Stimulated activated naive B cell treated with anti-CD40 and anti-IgM and Interleukin-4, amounts not matched to agents 10 μg/mL and 1 μg/mL and 100 μg/mL, for 72 hours (primary cell): ENCODE data around the gene HBA2.
A peak's percentile ranks its signal among the peaks of the same experiment; 100 is the strongest.
"Not testable (repeated sequence)": the region's sequence is repeated elsewhere in the genome, so short reads cannot be mapped to it uniquely, and the experiment has no call there.

Experiments used
- ATAC-seq, 2 donors: fragments of 150-1000 bp; cut with Tn5 transposase; replicated peaks; 2 replicates each; pipeline ENCODE4 v1.10.0; 2021; ENCODE audit warnings: moderate library complexity in 1 of 2
- DNase-seq: peaks from one replicate; pipeline ENCODE4 v3.0.0; 2021
- H3K27ac Mint-ChIP-seq: one replicate; pipeline ENCODE4 v1.8.0; 2022; ENCODE audit warnings: mild to moderate bottlenecking, mixed read lengths
- H3K27me3 Mint-ChIP-seq, 2 donors: one replicate each; pipeline ENCODE4 v1.8.0; 2022; ENCODE audit warnings: mixed read lengths in 2 of 2
- H3K36me3 Mint-ChIP-seq, 2 donors: one replicate each; pipeline ENCODE4 v1.8.0; 2022; ENCODE audit warnings: mixed read lengths in 2 of 2, mild to moderate bottlenecking in 1 of 2
- H3K4me1 Mint-ChIP-seq, 2 donors: one replicate each; pipeline ENCODE4 v1.8.0; 2022; ENCODE audit warnings: mixed read lengths in 2 of 2, mild to moderate bottlenecking in 1 of 2
- H3K4me3 Mint-ChIP-seq, 2 donors: one replicate each; pipeline ENCODE4 v1.8.0; 2022; ENCODE audit warnings: mild to moderate bottlenecking in 2 of 2, mixed read lengths in 2 of 2, moderate library complexity in 1 of 2
- H3K9me3 Mint-ChIP-seq, 2 donors: one replicate each; pipeline ENCODE4 v1.8.0; 2022; ENCODE audit warnings: mixed read lengths in 2 of 2, mild to moderate bottlenecking in 1 of 2

The HBA2 gene

DNA sequence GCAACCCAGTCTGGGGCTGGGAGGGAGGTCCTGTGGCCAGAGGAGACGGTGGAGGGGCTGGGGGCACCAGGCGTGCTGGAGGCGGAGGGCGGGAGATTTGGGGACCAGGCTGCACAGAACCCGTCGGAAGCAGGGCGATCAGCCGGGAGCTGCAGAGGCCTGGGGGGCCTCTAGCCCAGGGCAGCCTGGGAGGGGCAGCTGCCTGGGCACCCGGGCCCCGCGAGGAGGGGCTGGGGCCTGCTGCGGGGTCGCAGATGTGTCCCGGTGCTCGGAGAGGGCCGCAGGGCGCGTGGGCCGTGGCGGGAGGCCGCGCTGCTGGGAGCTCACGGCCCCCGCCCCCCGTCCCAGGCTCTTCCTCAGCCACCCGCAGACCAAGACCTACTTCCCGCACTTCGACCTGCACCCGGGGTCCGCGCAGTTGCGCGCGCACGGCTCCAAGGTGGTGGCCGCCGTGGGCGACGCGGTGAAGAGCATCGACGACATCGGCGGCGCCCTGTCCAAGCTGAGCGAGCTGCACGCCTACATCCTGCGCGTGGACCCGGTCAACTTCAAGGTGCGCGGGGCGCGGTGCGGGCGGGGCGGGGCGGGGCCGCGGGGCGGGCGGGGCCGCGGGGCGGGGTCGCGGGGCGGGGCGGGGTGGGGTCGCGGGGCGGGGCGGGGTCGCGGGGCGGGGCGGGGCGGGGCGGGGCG, 8.4 kb upstream of the HBA2 start:
- Mint-ChIP-seq H3K4me1 (peaks cover 3 to 19% of the 10 kb centered on the region in 2 donors), H3K27me3 (peaks cover 51 to 64% of the 10 kb centered on the region in 2 donors)
- not testable (repeated sequence) for H3K36me3 Mint-ChIP-seq, H3K4me3 Mint-ChIP-seq, H3K9me3 Mint-ChIP-seq, DNase-seq, H3K27ac Mint-ChIP-seq
- ATAC-seq: peak; percentile 45 to 59

- H3K27ac Mint-ChIP-seq: no peak overlapping the region
- peaks cover 3 to 19% of the 10 kb centered on the region in 2 donors for H3K4me1 Mint-ChIP-seq
- no peaks in the 10 kb centered on the region for H3K36me3 Mint-ChIP-seq
- DNase-seq: no peak
- peak in 1 of 2 donors; percentile 31 for ATAC-seq
- no peaks in the 10 kb centered on the region for H3K9me3 Mint-ChIP-seq
- peak overlapping the region; percentile 39 to 78 for H3K4me3 Mint-ChIP-seq
- H3K27me3 Mint-ChIP-seq: peaks cover 44 to 65% of the 10 kb centered on the region in 2 donors
Observed at GRCh38 chr16:164827-165538, 7.7 kb upstream of the HBA2 start.

DNA sequence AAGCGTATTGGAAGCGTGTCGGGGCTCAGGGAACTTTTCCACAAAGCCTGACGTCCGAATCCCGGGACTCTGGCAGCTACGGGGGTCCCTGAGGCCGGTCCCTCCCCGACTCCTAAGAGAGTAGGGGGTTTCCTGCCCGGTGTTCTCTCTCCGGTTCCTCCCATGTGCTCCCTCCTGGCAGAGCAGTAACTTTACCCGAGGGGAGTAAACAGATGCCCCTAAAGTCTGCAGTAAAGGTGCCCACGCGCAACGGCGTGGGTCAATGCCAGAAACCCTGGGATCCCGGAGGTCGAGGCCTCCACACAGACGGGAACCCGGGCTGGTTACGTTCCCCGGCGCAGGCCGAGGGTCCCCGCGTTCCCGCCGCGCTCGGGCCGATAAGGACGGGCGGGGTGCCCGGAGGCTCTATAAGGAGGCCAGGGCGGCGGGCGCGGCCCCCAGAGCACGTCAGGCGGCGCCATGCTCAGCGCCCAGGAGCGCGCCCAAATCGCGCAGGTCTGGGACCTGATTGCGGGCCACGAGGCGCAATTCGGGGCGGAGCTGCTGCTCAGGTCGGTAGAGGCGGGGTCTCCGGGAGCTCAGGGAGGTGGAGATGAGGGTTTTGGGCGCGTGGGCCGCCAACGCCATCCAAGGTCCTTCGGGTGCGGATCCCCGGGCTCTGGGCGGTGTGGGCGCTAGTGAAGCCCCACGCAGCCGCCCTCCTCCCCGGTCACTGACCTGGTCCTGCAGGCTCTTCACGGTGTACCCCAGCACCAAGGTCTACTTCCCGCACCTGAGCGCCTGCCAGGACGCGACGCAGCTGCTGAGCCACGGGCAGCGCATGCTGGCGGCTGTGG, 6.9 kb upstream of the HBA2 start, which contains the start of gene HBM:
Gene HBM (plus strand): TSS at position 440 of the 836 bp plus-strand sequence. CDS start 20 bp downstream, at position 460.
- Mint-ChIP-seq H3K9me3 (no peaks in the 10 kb centered on the region), H3K27ac (no peak within 1 kb of the TSS), H3K4me1 (peaks cover 3 to 19% of the 10 kb centered on the region in 2 donors), H3K27me3 (peaks cover 50 to 73% of the 10 kb centered on the region in 2 donors), H3K4me3 (peak within 1 kb of the TSS; percentile 41 to 78), H3K36me3 (no peaks in the 10 kb centered on the region)
- peak in 1 of 2 donors; percentile 18 for ATAC-seq
- no peak for DNase-seq

- H3K36me3 Mint-ChIP-seq: no peaks in the 10 kb centered on the region
- no peak overlapping the region for H3K27ac Mint-ChIP-seq
- H3K9me3 Mint-ChIP-seq: no peaks in the 10 kb centered on the region
- H3K27me3 Mint-ChIP-seq: peaks cover 47 to 72% of the 10 kb centered on the region in 2 donors
- peak overlapping the region in 1 of 2 donors; percentile 14 for H3K4me3 Mint-ChIP-seq
- no peak for ATAC-seq
- H3K4me1 Mint-ChIP-seq: peaks cover 3 to 19% of the 10 kb centered on the region in 2 donors
- no peak for DNase-seq
Observed at GRCh38 chr16:166375-167121, 6.1 kb upstream of the HBA2 start.

- H3K36me3 Mint-ChIP-seq: no peaks in the 10 kb centered on the region
- ATAC-seq: no peak
Observed at GRCh38 chr16:167122-167690, 5.5 kb upstream of the HBA2 start.

GRCh38 chr16:168424-168823, 4.3 kb upstream of the HBA2 start:
- peaks cover 42 to 69% of the 10 kb centered on the region in 2 donors for H3K27me3 Mint-ChIP-seq
- no peaks in the 10 kb centered on the region for H3K36me3 Mint-ChIP-seq
- H3K4me3 Mint-ChIP-seq: no peak overlapping the region

More at GRCh38 chr16:167122-167690, 5.5 kb upstream of the HBA2 start:
- peak overlapping the region in 1 of 2 donors; percentile 14 for H3K4me3 Mint-ChIP-seq
- peaks cover 3 to 24% of the 10 kb centered on the region in 2 donors for H3K4me1 Mint-ChIP-seq
- peaks cover 48 to 71% of the 10 kb centered on the region in 2 donors for H3K27me3 Mint-ChIP-seq
- DNase-seq: no peak
- no peak overlapping the region for H3K27ac Mint-ChIP-seq
- H3K9me3 Mint-ChIP-seq: no peaks in the 10 kb centered on the region

DNA sequence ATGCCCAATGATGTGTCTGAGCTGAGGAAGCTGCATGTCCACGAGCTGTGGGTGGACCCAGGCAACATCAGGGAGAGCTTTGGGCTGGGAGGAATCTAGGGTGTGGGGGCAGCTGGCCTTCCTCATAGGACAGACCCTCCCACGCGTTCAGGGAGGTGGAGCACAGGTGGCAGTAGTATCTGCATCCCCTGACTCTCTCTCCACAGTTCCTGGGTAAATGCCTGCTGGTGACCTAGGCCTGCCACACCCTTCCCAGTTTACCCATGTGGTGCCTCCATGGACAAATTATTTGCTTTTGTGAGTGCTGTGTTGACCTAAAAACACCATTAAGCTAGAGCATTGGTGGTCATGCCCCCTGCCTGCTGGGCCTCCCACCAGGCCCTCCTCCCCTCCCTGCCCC, 3.7 kb upstream of the HBA2 start:
- Mint-ChIP-seq H3K27ac (no peak overlapping the region), H3K9me3 (no peaks in the 10 kb centered on the region), H3K27me3 (peaks cover 42 to 75% of the 10 kb centered on the region in 2 donors), H3K4me1 (peaks cover 7 to 32% of the 10 kb centered on the region in 2 donors), H3K4me3 (no peak overlapping the region), H3K36me3 (no peaks in the 10 kb centered on the region)
- DNase-seq (no peak), ATAC-seq (no peak)

More at GRCh38 chr16:168424-168823, 4.3 kb upstream of the HBA2 start:
- H3K9me3 Mint-ChIP-seq: no peaks in the 10 kb centered on the region
- ATAC-seq: no peak
- no peak overlapping the region for H3K27ac Mint-ChIP-seq
- DNase-seq: no peak
- H3K4me1 Mint-ChIP-seq: peaks cover 4 to 27% of the 10 kb centered on the region in 2 donors

DNA sequence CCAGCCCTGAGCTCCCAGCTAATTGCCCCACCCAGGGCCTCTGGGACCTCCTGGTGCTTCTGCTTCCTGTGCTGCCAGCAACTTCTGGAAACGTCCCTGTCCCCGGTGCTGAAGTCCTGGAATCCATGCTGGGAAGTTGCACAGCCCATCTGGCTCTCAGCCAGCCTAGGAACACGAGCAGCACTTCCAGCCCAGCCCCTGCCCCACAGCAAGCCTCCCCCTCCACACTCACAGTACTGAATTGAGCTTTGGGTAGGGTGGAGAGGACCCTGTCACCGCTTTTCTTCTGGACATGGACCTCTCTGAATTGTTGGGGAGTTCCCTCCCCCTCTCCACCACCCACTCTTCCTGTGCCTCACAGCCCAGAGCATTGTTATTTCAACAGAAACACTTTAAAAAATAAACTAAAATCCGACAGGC, 2.6 kb upstream of the HBA2 start:
- Mint-ChIP-seq H3K4me1 (peaks cover 15 to 40% of the 10 kb centered on the region in 2 donors), H3K27me3 (peaks cover 51 to 83% of the 10 kb centered on the region in 2 donors)
- H3K4me3 Mint-ChIP-seq, DNase-seq, H3K9me3 Mint-ChIP-seq, H3K27ac Mint-ChIP-seq, H3K36me3 Mint-ChIP-seq, ATAC-seq: not testable (repeated sequence)

DNA sequence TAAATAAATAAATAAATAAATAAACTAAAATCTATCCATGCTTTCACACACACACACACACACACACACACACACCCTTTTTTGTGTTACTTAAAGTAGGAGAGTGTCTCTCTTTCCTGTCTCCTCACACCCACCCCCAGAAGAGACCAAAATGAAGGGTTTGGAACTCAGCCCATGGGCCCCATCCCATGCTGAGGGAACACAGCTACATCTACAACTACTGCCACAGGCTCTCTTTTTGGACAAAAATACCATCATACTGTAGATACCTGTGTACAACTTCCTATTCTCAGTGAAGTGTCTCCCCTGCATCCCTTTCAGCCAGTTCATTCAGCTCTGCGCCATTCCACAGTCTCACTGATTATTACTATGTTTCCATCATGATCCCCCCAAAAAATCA, 1.9 kb upstream of the HBA2 start:
- H3K4me1 Mint-ChIP-seq: peaks cover 19 to 40% of the 10 kb centered on the region in 2 donors
- no peak overlapping the region for H3K4me3 Mint-ChIP-seq
- no peak for ATAC-seq
- H3K9me3 Mint-ChIP-seq: no peaks in the 10 kb centered on the region
- H3K27me3 Mint-ChIP-seq: peaks cover 57 to 83% of the 10 kb centered on the region in 2 donors
- no peak overlapping the region for H3K27ac Mint-ChIP-seq
- DNase-seq: no peak
- H3K36me3 Mint-ChIP-seq: no peaks in the 10 kb centered on the region

DNA sequence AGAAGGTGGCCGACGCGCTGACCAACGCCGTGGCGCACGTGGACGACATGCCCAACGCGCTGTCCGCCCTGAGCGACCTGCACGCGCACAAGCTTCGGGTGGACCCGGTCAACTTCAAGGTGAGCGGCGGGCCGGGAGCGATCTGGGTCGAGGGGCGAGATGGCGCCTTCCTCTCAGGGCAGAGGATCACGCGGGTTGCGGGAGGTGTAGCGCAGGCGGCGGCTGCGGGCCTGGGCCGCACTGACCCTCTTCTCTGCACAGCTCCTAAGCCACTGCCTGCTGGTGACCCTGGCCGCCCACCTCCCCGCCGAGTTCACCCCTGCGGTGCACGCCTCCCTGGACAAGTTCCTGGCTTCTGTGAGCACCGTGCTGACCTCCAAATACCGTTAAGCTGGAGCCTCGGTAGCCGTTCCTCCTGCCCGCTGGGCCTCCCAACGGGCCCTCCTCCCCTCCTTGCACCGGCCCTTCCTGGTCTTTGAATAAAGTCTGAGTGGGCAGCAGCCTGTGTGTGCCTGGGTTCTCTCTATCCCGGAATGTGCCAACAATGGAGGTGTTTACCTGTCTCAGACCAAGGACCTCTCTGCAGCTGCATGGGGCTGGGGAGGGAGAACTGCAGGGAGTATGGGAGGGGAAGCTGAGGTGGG, 657 bp downstream of the HBA2 start:
- not testable (repeated sequence) for H3K36me3 Mint-ChIP-seq, DNase-seq, H3K9me3 Mint-ChIP-seq, ATAC-seq
- Mint-ChIP-seq H3K4me3 (peak overlapping the region; percentile 62 to 66), H3K27ac (peak overlapping the region; percentile 37), H3K4me1 (peaks cover 17 to 35% of the 10 kb centered on the region in 2 donors), H3K27me3 (peaks cover 53 to 76% of the 10 kb centered on the region in 2 donors)

DNA sequence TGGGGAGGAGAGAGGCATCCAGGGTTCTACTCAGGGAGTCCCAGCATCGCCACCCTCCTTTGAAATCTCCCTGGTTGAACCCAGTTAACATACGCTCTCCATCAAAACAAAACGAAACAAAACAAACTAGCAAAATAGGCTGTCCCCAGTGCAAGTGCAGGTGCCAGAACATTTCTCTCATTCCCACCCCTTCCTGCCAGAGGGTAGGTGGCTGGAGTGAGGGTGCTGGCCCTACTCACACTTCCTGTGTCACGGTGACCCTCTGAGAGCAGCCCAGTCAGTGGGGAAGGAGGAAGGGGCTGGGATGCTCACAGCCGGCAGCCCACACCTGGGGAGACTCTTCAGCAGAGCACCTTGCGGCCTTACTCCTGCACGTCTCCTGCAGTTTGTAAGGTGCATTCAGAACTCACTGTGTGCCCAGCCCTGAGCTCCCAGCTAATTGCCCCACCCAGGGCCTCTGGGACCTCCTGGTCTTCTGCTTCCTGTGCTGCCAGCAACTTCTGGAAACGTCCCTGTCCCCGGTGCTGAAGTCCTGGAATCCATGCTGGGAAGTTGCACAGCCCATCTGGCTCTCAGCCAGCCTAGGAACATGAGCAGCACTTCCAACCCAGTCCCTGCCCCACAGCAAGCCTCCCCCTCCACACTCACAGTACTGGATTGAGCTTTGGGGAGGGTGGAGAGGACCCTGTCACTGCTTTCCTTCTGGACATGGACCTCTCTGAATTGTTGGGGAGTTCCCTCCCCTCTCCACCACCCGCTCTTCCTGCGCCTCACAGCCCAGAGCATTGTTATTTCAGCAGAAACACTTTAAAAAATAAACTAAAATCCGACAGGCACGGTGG, 1.5 kb downstream of the HBA2 start:
- Mint-ChIP-seq H3K27me3 (peaks cover 49 to 71% of the 10 kb centered on the region in 2 donors), H3K27ac (peak overlapping the region; percentile 28), H3K4me1 (peaks cover 17 to 35% of the 10 kb centered on the region in 2 donors)
- not testable (repeated sequence) for H3K36me3 Mint-ChIP-seq, H3K9me3 Mint-ChIP-seq, H3K4me3 Mint-ChIP-seq, ATAC-seq, DNase-seq
